Lower lobe of right lung (tissue), 2 donors: ENCODE results near the gene FAM204A. TPM values are rescaled to one million over a fixed set of nuclear protein-coding genes. Genes with fewer than 3 reads are reported as not detected.

Experiments used
- ATAC-seq, 2 donors: fragments of 200-7000 bp; cut with Tn5 transposase; one replicate each; pipeline ENCODE4 v1.9.1; 2020 to 2022; ENCODE audit warnings: mild to moderate bottlenecking in 2 of 2, moderate library complexity in 2 of 2
- DNase-seq: peaks from one replicate; pipeline ENCODE4 v3.0.0-alpha.2; 2020
- H3K27ac ChIP-seq: fragments of 200-600 bp; one replicate; pipeline ENCODE4 v1.8.0; 2022
- H3K27me3 ChIP-seq: fragments of 200-600 bp; one replicate; pipeline ENCODE4 v1.8.0; 2022; ENCODE audit warnings: low read depth
- H3K36me3 ChIP-seq: fragments of 200-600 bp; one replicate; pipeline ENCODE4 v1.8.0; 2022; ENCODE audit warnings: mild to moderate bottlenecking
- H3K4me1 ChIP-seq: fragments of 200-600 bp; one replicate; pipeline ENCODE4 v1.8.0; 2022
- H3K4me3 ChIP-seq: fragments of 200-600 bp; one replicate; pipeline ENCODE4 v1.8.0; 2022; ENCODE audit warnings: mild to moderate bottlenecking
- H3K9me3 ChIP-seq: fragments of 200-600 bp; one replicate; pipeline ENCODE4 v1.8.0; 2022
- CTCF ChIP-seq: fragments of 200-600 bp; IDR thresholded peaks from one replicate; pipeline ENCODE4 v1.8.0; 2022; ENCODE audit warnings: antibody characterized with exemption, mild to moderate bottlenecking
- intact Hi-C: fragments of 100-400 bp; cut with DNase I; formaldehyde crosslinking; loops from one replicate; pipeline ENCODE4 v1.11.0; 2022
- total RNA-seq: library from RNA; stranded (reverse); fragmentation: NEBNext Ultra II Directional; extraction: Animal tissue kit (Norgen Biotek cat#: 25700); gene quantifications from one replicate; pipeline ENCODE4 v1.2.1, GENCODE V29; 2021
- donor health status: DM: no; HTN: yes; CAD: no; lungs with severe emphysema.

Gene FAM204A
- total RNA-seq, 1 donor from 2014 or later = 58.4 TPM

- Histone ChIP-seq H3K36me3 (peaks cover 14% of the 10 kb centered on the region), H3K4me3 (no peak overlapping the region), H3K27ac (no peak overlapping the region), H3K9me3 (no peaks in the 10 kb centered on the region), H3K27me3 (no peaks in the 10 kb centered on the region), H3K4me1 (no peaks in the 10 kb centered on the region)
- ATAC-seq (no peak), DNase-seq (no peak)
- intact Hi-C loops = no loop called here
- TF ChIP-seq CTCF = no peak
Measured at GRCh38 chr10:118301211-118301610, 40.9 kb downstream of the FAM204A start.

- H3K27me3 ChIP-seq = no peaks in the 10 kb centered on the region
- H3K9me3 ChIP-seq = no peaks in the 10 kb centered on the region
- intact Hi-C loops = no loop called here
- ATAC-seq = no peak
- no peak for TF ChIP-seq CTCF
- DNase-seq = no peak
- H3K4me3 ChIP-seq = no peak overlapping the region
- H3K4me1 ChIP-seq = no peaks in the 10 kb centered on the region
- H3K36me3 ChIP-seq = peaks cover 8% of the 10 kb centered on the region
- H3K27ac ChIP-seq = no peak overlapping the region
Measured at GRCh38 chr10:118300320-118300719, 41.8 kb downstream of the FAM204A start.

GRCh38 chr10:118298787-118299186, 43.3 kb downstream of the FAM204A start:
- ATAC-seq = no peak

GRCh38 chr10:118291122-118291521, 51.0 kb downstream of the FAM204A start:
- Histone ChIP-seq H3K4me3 (no peak overlapping the region), H3K27ac (no peak overlapping the region), H3K36me3 (no peaks in the 10 kb centered on the region), H3K4me1 (no peaks in the 10 kb centered on the region), H3K9me3 (no peaks in the 10 kb centered on the region), H3K27me3 (peaks cover 4% of the 10 kb centered on the region)
- no peak for TF ChIP-seq CTCF
- intact Hi-C loops = no loop called here
- ATAC-seq (no peak), DNase-seq (no peak)

More at GRCh38 chr10:118298787-118299186, 43.3 kb downstream of the FAM204A start:
- H3K27me3 ChIP-seq = no peaks in the 10 kb centered on the region
- intact Hi-C loops = no loop called here
- no peak overlapping the region for H3K4me3 ChIP-seq
- no peak for TF ChIP-seq CTCF
- no peak for DNase-seq
- no peak overlapping the region for H3K27ac ChIP-seq
- no peaks in the 10 kb centered on the region for H3K9me3 ChIP-seq
- H3K36me3 ChIP-seq = no peaks in the 10 kb centered on the region
- no peaks in the 10 kb centered on the region for H3K4me1 ChIP-seq

GRCh38 chr10:118290471-118290995, 51.6 kb downstream of the FAM204A start:
- intact Hi-C loops = no loop called here
- no peaks in the 10 kb centered on the region for H3K9me3 ChIP-seq
- TF ChIP-seq CTCF = no peak
- ATAC-seq (no peak), DNase-seq (no peak)
- no peaks in the 10 kb centered on the region for H3K36me3 ChIP-seq
- no peak overlapping the region for H3K4me3 ChIP-seq
- H3K27ac ChIP-seq = no peak overlapping the region
- H3K4me1 ChIP-seq = no peaks in the 10 kb centered on the region
- peaks cover 4% of the 10 kb centered on the region for H3K27me3 ChIP-seq
